ENCODE data around the gene OPN1SW.
A peak's percentile ranks its signal among the peaks of the same experiment; 100 is the strongest.

Gene OPN1SW

DNA sequence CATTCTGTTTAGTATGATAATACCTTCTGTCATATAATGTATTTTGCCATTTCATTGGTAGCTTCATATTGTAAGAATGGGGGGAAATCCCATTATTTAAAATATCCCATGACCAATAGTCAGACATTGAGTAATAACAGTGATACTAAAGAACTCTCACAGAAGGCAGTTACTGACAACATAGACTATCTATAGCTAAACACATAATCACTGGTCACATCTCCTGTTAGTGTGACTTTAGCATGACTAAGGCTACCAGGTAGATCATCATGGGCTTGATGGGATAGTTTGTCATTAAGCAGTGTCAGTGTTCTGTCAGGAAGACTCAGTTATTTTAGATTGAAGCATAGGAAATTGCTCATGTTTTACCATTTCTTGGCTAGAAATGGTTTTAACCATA, 16.4 kb downstream of the OPN1SW start:
- Histone ChIP-seq H3K9ac (ENCODE audit: insufficient read length) (no peak overlapping the region), H3K4me3 (no peak overlapping the region), H3K9me3 (ENCODE audit: low read depth, low read length) (no peaks in the 10 kb centered on the region), H3K36me3 (ENCODE audit: insufficient read depth, low read length) (peaks cover 53% of the 10 kb centered on the region), H3K27ac (no peak overlapping the region)
- no peak for DNase-seq (ENCODE audit: low read depth, low spot score)
- TF ChIP-seq FOXP2 (optimal IDR thresholded peaks at IDR 0.05; ENCODE audit: control extremely low read depth, extremely low read length, insufficient read depth) (no peak), POLR2AphosphoS5 (IDR thresholded peaks at IDR 0.05; ENCODE audit: borderline replicate concordance, low read depth, low read length) (no peak), EZH2 (IDR thresholded peaks at IDR 0.05) (no peak)

- no peak for DNase-seq (ENCODE audit: low read depth, low spot score)
- H3K9me3 ChIP-seq (ENCODE audit: low read depth, low read length): no peaks in the 10 kb centered on the region
- no peak overlapping the region for H3K9ac ChIP-seq (ENCODE audit: insufficient read length)
- no peak overlapping the region for H3K4me3 ChIP-seq
- no peak overlapping the region for H3K27ac ChIP-seq
- H3K36me3 ChIP-seq (ENCODE audit: insufficient read depth, low read length): peaks cover 53% of the 10 kb centered on the region
- no peak for TF ChIP-seq EZH2 (IDR thresholded peaks at IDR 0.05)
- TF ChIP-seq POLR2AphosphoS5 (IDR thresholded peaks at IDR 0.05; ENCODE audit: borderline replicate concordance, low read depth, low read length): no peak
- TF ChIP-seq FOXP2 (optimal IDR thresholded peaks at IDR 0.05; ENCODE audit: control extremely low read depth, extremely low read length, insufficient read depth): no peak
Observed at GRCh38 chr7:128758553-128758952, 17.0 kb downstream of the OPN1SW start.

DNA sequence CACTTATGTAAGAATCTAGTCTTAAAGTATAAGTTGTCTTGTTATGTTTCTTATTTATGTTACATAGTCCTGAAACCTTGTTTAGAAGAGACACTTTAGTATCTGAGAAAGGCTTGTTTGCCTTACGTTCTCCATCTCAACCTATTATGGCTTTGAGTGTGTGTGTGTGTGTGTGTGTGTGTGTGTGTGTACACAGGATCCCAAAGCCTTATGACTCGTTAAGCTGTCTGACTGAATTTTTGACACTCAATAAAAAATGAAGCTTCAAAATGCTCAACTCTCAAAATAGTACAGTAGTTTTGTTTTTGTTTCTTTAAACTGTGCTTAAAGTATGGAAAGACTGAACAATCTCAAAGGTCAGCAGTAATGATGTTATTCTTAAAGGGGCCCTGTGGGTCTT, 18.4 kb downstream of the OPN1SW start:
- no peak overlapping the region for H3K9ac ChIP-seq (ENCODE audit: insufficient read length)
- TF ChIP-seq POLR2AphosphoS5 (IDR thresholded peaks at IDR 0.05; ENCODE audit: borderline replicate concordance, low read depth, low read length) (no peak), FOXP2 (optimal IDR thresholded peaks at IDR 0.05; ENCODE audit: control extremely low read depth, extremely low read length, insufficient read depth) (no peak), EZH2 (IDR thresholded peaks at IDR 0.05) (no peak)
- no peak overlapping the region for H3K27ac ChIP-seq
- no peak overlapping the region for H3K4me3 ChIP-seq
- no peak for DNase-seq (ENCODE audit: low read depth, low spot score)
- peaks cover 61% of the 10 kb centered on the region for H3K36me3 ChIP-seq (ENCODE audit: insufficient read depth, low read length)
- no peaks in the 10 kb centered on the region for H3K9me3 ChIP-seq (ENCODE audit: low read depth, low read length)

DNA sequence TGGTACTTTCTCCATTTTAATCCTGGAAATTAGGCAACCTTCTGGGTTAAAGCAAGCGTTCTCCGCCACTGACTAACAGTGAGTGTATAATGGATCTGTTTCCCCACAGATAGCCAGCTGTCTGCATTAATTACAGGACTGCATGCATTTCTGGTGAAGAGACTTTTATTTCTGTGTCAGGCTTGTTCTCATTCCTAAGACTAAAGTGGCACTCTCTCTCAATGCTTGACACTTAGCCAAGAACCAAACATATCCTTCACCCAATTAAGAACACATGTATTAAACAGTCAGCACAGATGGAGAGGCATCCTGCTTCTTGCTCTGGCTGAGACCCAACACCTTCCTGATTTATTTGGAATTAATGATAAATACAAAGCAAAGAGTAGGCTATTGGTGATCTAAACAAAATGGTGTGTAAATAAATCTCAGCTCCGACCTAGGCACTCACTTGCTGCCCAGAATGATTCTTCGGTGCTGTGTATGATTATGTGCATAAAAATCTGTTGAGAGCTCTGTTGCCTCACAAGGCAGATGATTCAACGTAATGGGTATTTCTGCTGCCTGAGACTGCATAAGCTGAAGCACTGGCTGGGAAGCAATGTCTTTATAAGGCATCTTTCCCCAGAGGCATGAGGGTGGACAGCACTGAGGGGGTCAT, 19.6 kb downstream of the OPN1SW start:
- no peak for TF ChIP-seq POLR2AphosphoS5 (IDR thresholded peaks at IDR 0.05; ENCODE audit: borderline replicate concordance, low read depth, low read length)
- TF ChIP-seq FOXP2 (optimal IDR thresholded peaks at IDR 0.05; ENCODE audit: control extremely low read depth, extremely low read length, insufficient read depth): peak; percentile 49
- Histone ChIP-seq H3K27ac (peak overlapping the region; percentile 88), H3K4me3 (peak overlapping the region; percentile 56), H3K36me3 (ENCODE audit: insufficient read depth, low read length) (peaks cover 54% of the 10 kb centered on the region), H3K9ac (ENCODE audit: insufficient read length) (no peak overlapping the region), H3K9me3 (ENCODE audit: low read depth, low read length) (no peaks in the 10 kb centered on the region)
- peak; percentile 14 for DNase-seq (ENCODE audit: low read depth, low spot score)

- H3K4me3 ChIP-seq: peak overlapping the region; percentile 56
- peak overlapping the region; percentile 23 for H3K9ac ChIP-seq (ENCODE audit: insufficient read length)
- peak overlapping the region; percentile 88 for H3K27ac ChIP-seq
- H3K9me3 ChIP-seq (ENCODE audit: low read depth, low read length): no peaks in the 10 kb centered on the region
- no peak for DNase-seq (ENCODE audit: low read depth, low spot score)
- TF ChIP-seq POLR2AphosphoS5 (IDR thresholded peaks at IDR 0.05; ENCODE audit: borderline replicate concordance, low read depth, low read length) (no peak), FOXP2 (optimal IDR thresholded peaks at IDR 0.05; ENCODE audit: control extremely low read depth, extremely low read length, insufficient read depth) (no peak)
- peaks cover 61% of the 10 kb centered on the region for H3K36me3 ChIP-seq (ENCODE audit: insufficient read depth, low read length)
Observed at GRCh38 chr7:128755075-128755818, 20.3 kb downstream of the OPN1SW start.

DNA sequence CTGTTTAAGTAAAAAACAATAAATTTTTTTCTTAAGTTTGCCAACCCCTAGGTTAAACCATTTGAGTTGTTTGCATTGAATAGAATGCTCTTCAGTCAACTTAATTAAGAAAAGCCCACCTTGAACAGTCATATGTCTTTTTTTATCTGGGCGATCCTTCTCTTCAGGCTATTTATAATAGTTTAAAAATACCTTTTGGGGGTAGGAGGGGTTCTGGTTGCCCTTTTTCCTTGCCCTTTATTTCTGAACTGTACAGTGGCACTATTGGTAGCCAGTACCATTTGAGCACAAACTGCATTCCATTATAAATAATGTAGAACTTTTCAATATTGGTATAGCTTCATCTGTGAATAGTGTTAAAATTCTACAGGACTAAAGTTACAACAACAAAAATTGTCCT, 23.3 kb downstream of the OPN1SW start:
- Histone ChIP-seq H3K27ac (0 out of 2 replicates have a peak overlapping the region, but pooled peaks have one; percentile 17), H3K4me3 (no peak overlapping the region), H3K36me3 (ENCODE audit: insufficient read depth, low read length) (peaks cover 63% of the 10 kb centered on the region), H3K9me3 (ENCODE audit: low read depth, low read length) (no peaks in the 10 kb centered on the region), H3K9ac (ENCODE audit: insufficient read length) (no peak overlapping the region)
- no peak for TF ChIP-seq FOXP2 (optimal IDR thresholded peaks at IDR 0.05; ENCODE audit: control extremely low read depth, extremely low read length, insufficient read depth)
- TF ChIP-seq POLR2AphosphoS5 (IDR thresholded peaks at IDR 0.05; ENCODE audit: borderline replicate concordance, low read depth, low read length): no peak
- TF ChIP-seq EZH2 (IDR thresholded peaks at IDR 0.05): no peak
- DNase-seq (ENCODE audit: low read depth, low spot score): no peak

DNA sequence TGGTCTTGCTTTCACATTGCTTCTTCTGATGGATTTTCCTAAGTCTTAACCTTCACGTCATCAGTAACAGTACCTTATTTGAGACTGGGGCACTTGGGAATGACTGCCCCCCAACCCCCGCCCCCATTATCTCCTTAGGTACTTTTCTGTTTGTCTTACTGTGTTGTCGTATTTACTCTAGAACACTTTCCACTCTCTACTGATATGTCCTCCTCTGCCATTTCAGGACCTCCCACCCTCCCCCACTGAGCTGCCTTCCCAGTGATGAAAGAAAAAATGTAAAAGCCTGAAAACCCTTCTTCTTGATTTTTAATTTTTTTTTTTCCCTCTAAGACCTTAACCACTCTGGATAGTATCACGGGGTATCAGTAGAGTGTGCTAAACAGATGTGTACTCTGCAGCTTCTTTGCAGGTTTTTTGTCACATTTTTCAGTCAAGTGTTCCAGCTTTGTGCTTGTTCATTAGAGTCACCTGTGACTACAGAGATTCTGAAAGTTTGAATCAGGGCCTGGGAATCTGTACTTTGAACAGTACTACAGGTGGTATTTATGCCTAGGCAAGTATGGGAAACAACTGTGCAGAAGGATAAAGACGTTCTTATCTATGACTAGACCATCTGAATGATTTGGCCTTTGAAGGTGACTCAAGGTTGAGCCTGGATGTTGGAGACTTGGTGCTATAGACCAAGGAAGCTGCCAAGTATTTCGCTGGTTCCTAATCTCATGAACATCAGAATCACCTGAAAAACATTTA, 28.1 kb downstream of the OPN1SW start:
- Histone ChIP-seq H3K36me3 (ENCODE audit: insufficient read depth, low read length) (peaks cover 58% of the 10 kb centered on the region), H3K4me3 (no peak overlapping the region), H3K9ac (ENCODE audit: insufficient read length) (no peak overlapping the region), H3K9me3 (ENCODE audit: low read depth, low read length) (no peaks in the 10 kb centered on the region), H3K27ac (no peak overlapping the region)
- no peak for DNase-seq (ENCODE audit: low read depth, low spot score)
- no peak for TF ChIP-seq POLR2AphosphoS5 (IDR thresholded peaks at IDR 0.05; ENCODE audit: borderline replicate concordance, low read depth, low read length)
- TF ChIP-seq EZH2 (IDR thresholded peaks at IDR 0.05): no peak
- no peak for TF ChIP-seq FOXP2 (optimal IDR thresholded peaks at IDR 0.05; ENCODE audit: control extremely low read depth, extremely low read length, insufficient read depth)

DNA sequence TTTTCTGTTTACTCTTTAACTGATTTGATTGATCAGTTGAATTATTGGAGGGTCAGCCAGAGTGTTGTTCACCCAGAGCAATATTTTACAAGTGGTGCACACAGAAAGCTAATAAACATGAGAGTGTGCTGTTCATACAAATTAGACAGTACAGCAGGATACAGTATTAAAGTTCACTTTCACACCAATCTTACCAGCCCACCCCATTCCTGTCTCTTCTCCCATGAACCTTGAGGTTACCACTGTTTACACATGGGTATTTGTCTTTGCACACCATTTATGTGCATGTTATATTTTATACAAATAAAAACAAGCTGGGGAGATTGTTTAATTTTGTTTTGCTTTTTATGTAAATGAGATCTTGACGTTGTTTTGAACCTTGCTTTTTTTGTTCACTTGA, 29.9 kb downstream of the OPN1SW start:
- Histone ChIP-seq H3K36me3 (ENCODE audit: insufficient read depth, low read length) (peaks cover 48% of the 10 kb centered on the region), H3K9ac (ENCODE audit: insufficient read length) (no peak overlapping the region), H3K4me3 (no peak overlapping the region), H3K27ac (no peak overlapping the region), H3K9me3 (ENCODE audit: low read depth, low read length) (no peaks in the 10 kb centered on the region)
- TF ChIP-seq FOXP2 (optimal IDR thresholded peaks at IDR 0.05; ENCODE audit: control extremely low read depth, extremely low read length, insufficient read depth) (no peak), POLR2AphosphoS5 (IDR thresholded peaks at IDR 0.05; ENCODE audit: borderline replicate concordance, low read depth, low read length) (no peak), EZH2 (IDR thresholded peaks at IDR 0.05) (no peak)
- no peak for DNase-seq (ENCODE audit: low read depth, low spot score)
